ENCODE results near the gene HCFC1.

HCFC1 gene

GRCh38 chrX:153931748-153932147, 39.9 kb downstream of the HCFC1 start:
- no peak for DNase-seq
- intact Hi-C loops (cut with DNase I), result no loop called here

- intact Hi-C loops (cut with DNase I), result no loop called here
- DNase-seq, result no peak
Measured at GRCh38 chrX:153931151-153931550, 40.5 kb downstream of the HCFC1 start.

DNA sequence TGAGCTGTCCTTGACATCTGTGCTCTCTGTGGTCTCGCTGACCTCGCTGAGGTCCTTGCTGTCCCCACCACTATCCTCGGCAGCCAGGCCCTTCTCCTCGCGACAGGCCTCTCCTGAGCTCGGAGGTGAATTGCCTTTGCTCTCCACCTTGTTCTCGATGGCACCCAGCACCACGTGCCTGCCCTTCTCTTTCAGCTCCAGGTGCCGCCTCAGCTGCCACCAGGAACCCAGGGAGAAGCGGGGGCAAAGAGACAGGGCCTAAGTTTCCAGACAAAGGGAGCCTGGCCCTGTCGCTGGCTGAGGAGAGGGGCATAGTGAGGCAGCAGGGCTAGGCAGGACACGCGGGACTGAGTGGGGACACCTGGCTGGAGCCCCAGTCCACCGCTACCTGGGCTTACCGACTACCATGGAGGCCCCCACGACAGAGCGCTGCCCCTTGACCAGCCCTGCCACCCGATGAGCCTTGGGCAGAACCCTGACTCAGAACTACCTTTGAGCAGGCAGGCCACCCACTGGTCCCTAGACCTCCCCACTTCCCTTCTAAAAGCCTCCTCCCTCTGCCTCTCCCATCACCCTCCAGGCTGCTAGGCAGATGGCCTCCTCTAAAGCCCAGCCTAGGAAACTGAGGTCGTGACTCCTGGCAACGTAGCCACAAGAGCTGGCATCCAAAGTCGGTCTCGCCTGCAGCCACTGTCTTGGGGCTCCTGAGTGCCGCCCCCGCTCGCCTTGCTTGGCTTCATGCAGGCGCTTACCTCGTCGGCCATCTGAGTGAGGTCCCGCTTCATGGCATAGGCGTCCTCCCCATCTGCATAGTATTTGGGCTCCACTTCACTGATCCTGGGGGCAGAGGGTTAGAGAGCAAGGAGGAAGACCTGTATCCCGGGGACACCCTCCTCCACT, 41.4 kb downstream of the HCFC1 start:
- intact Hi-C loops (cut with DNase I), result no loop called here
- no peak for DNase-seq

- intact Hi-C loops (cut with DNase I), result no loop called here
- no peak for DNase-seq
Measured at GRCh38 chrX:153929576-153929975, 42.0 kb downstream of the HCFC1 start.

DNA sequence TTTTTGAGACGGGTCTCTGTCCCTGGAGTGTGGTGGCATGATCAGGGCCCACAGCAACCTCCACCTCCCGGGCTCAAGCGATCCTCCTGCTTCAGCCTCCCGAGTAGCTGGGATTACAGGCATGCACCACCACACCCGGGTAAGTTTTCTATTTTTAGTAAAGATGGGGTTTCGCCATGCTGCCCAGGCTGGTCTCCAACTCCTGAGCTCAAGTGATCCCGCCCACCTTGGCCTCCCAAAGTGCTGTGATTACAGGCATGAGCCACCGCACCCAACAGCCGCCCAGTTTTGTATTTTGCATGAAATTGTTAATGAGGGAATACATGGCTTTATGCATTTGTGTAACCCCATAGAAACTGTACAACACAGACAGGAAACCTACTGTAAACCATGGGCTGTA, 42.8 kb downstream of the HCFC1 start:
- no peak for DNase-seq
- intact Hi-C loops (cut with DNase I), result no loop called here

GRCh38 chrX:153927922-153928760, 43.5 kb downstream of the HCFC1 start:
- peak; percentile 87 to 97 (median 94) for DNase-seq
- intact Hi-C loops (cut with DNase I), result no loop called here

- intact Hi-C loops (cut with DNase I), result no loop called here
- peak in 1 of 42 donors; percentile 39 for DNase-seq
Measured at GRCh38 chrX:153927672-153927921, 44.0 kb downstream of the HCFC1 start.

DNA sequence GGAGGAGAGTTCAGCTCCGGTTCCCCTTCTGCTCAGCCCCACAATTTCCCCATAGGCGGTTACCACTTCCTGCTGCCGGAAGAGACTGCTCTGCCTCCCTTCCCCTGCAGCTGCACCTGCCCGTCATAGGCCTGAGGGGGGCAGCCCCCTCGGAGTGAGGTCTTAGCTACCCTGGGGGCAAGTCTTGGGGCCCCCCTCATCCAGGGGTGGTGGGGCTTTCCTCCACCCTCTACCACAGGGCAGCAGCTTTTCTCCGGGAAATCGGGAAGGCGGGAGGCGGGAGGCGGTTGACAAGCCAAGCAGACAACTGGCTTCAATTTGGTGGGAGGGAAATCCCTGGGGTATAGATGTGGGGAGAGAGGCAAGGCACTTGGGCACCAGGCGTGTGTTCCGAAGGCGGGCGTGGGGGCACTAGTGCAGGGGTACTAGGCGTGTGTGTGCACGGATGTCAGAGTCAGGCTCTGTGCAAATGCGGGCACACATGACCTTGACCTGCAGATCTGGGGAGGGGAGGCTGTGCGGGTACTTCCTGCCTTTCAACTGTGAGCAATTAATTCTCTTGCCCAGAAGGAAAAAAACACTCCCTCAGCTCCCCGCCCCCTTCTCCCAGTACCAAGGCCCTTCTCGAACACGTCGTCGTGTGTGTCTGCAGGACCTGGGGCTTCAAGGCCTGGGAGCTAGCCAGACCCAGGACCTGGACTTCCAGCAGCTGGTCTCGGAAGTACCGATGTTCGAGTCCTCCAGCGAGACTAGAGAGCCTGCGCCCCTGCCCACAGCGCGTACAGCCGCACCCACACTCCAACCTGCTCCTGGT, 44.6 kb downstream of the HCFC1 start:
- intact Hi-C loops (cut with DNase I), result no loop called here
- DNase-seq, result peak in 19 of 42 donors; percentile 14 to 54 (median 33)

- DNase-seq, result no peak
- intact Hi-C loops (cut with DNase I), result no loop called here
Measured at GRCh38 chrX:153926552-153926857, 45.1 kb downstream of the HCFC1 start.

DNA sequence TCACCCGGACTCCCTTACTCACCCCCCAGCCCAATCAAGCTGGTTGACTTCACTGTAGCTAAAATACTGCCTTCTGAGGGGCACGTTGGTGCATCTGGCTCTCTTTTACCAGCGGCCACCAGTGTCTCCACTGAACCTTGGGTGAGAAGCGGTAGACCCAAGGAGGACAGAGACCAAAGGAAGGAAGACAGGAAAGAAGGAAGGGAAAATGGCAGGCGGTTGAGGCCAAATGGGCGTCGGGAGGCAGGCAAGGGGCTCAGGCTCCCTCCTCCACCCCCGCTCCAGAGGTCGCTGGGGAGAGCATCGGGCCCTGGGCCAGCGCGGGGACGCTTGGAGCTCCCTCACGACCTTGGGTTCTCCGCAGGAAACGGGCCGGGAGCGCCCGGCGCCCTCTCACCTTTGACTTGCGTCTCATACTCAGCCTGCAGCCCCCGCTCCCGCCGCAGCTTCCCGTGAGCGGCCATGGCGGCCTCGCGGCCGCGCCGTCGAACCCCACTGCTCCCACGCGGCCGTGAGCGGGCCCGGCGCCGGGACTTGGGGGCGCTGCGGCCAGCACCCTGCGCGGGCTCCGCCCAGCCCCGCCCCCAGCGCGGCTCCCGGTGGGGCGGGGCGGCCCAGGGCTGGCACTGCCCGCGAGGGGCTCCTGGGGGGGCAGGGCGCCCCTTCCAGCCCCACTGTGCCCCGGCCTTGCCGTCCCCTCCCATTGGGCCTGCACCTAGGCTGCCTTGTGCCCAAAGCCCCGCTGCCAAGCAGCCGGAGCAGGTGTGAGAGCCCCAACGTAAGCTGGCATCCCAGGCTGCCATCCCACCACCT, 45.7 kb downstream of the HCFC1 start, which contains the start of gene ARHGAP4:
Gene ARHGAP4, minus strand, starts transcription at position 526 of the 813 bp plus-strand sequence. Its CDS starts 62 bp downstream, at position 464.
- no peak for DNase-seq
- intact Hi-C loops (cut with DNase I), result no loop called here

- intact Hi-C loops (cut with DNase I), result no loop called here
- DNase-seq, result no peak
Measured at GRCh38 chrX:153925387-153925738, 46.3 kb downstream of the HCFC1 start.

DNA sequence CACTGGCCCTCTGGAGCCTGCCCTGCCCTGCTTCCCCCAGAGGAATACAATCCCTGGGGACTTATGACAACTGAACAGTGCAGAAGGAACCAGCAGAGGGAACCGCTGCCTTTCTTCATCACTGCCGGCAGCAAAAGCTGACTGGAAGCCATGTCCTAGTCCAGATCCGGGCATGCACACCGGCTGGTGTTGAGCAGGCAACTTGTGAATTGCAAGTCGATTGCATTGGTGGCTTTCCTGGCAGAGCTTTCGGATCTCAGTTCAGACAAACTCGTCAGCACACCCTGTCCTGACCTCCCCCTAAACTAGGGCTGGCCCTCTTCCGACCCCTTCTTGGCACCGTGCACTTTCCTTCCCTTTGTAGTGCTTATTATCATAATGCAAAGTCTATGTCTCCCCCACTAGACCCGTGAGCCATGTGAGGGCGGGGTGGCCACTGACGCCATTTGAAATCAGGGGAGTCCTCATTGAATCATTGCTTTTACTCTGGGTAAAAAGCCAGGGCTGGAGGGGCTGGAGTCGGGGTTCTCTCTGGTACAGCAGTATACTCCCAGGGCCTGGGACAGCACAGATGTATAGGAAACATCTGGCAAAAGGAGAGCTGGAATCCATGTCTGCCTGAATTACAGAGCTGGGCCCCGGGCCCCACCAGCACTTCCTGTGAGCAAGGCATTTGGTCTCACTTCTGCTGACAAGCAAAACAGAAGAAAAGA, 47.3 kb downstream of the HCFC1 start:
- intact Hi-C loops (cut with DNase I), result no loop called here
- peak in 30 of 42 donors; percentile 17 to 78 (median 56) for DNase-seq

DNA sequence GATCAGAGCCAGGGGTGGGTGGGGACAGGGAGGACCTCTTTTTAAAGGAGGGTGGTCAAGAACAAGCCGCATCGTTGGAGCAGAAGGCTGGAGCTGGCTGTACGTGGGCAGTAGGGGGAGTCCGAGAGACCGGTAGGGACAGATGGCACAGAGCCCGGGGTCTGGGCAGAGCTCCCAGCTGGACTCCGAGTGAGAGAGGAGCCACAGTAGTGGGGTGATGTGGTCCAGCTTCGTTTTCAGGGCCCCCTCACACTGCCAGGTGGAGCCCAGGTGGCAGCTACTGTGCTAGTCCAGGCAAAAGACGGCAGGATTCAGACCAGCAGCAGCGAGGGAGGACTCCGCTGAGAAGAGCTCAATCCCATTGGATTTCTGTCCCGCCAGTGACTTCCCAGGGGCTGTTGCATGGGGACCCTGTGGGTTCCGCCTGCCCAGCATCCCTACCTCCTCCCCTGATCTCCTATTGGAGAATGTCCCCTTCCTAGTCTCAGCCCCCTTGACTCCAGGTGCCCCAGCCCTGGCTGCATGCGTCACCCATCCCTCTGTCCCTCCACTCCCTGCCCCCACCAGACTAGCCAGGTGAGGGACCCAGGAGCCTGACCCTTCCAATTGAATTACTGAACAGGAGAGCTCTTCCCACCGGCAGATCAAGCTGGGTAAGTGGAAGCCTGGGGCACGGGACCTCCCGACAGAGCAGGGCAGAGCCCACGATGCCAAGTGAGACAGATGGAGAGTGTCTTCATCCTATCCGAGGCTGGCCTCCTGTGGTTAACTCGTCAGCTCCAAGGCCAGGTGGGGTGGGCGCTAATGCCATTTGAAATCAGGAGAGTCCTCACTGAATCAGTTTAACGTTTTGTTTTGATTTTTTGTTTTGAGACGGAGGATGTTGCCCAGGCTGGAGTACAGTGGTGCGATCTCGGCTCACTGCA, 48.4 kb downstream of the HCFC1 start:
- DNase-seq, result peak; percentile 53 to 87 (median 72)
- intact Hi-C loops (cut with DNase I), result no loop called here

DNA sequence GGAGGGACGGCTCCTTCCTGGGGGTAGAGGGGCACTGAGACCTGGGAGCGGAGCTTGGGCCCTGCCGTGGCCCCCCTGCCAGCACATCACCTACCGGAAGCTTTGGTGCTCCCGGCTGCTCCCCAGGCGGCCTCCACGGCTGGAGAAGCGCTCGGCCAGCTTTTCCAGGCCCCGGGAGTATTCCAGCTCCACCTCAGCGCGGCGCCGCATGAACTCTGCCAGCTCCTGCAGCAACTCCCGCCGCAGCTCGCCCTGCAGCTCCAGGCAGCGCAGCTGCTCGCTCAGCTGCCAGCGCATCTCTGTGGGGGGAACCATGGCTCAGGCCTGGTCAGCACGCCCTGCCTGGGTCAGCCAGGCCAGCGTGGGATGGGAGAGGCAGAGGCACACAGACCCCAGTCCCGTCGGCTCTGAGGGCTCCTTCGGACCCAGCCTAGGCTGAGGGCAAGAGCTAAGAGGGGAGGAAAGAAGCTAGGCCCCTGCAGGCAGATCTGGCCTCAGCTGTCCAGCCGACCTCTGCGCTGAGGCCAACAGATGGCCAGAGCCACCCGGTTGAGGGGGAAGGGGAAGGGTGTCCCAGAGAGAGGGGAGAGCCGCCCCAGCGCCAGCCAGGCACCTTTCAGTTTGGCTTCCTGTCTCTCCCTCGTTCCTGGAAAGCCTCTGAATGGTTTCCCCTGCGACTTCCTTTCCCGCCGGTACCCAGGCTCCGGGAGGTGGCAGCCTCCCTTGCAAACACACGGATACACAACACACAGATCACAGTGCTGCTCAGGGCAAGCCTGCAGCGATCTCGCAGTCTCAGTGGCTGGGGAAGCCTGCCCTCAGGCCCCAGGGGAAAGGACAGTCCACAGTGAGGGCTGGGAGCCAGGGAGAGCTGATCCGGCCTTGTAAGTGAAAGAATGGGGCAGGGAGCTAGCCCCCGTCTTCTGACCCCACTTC, 49.8 kb downstream of the HCFC1 start:
- peak in 1 of 42 donors; percentile 28 for DNase-seq
- intact Hi-C loops (cut with DNase I), result no loop called here

DNA sequence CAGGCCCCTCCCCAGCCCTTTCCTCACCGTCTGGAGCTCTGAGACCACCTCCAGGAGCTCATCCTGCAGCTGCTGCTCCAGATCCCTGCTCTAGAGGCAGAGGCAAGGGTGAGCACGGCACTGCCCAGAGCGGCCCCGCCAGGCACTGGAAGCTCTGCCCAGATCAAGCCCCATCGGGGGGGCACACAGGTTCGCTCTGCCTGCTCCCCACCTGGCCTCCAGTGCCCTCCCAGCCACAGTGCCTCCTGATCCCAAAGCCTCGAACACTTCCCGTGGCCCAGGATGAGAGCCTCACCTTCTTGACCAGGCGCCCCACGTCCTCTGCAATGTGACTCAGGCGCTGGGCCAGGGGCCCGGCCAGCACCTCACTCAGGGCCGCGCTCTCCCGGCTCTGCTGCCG, 50.5 kb downstream of the HCFC1 start:
- intact Hi-C loops (cut with DNase I), result no loop called here
- no peak for DNase-seq

DNA sequence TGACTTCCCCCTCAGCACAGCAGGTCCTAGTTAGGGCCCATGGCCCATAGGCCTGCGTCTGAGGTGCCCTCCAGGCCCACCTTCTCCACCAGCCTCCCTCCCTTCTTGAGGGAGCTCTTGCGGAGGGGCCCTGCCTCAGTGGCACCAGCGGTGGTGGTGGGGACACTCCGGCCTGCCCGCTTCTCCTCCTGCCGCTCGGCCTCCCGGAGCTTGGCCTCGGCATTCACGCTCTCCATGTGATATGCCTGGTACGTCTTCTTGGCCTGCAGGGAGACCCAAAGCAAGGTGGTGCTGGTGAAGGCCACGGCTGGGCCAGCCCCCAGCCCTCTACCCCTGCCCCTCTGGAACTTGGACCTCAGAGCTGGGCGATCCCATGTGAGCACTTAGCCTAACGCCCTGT, 51.1 kb downstream of the HCFC1 start:
- DNase-seq, result no peak
- intact Hi-C loops (cut with DNase I), result no loop called here

All from head of caudate nucleus (tissue), 42 donors.